Pancreas (tissue), 10 donors: ENCODE data around the gene FAM170B. TPM values are rescaled to one million over a fixed set of nuclear protein-coding genes. Genes with fewer than 3 reads are reported as not detected.

Experiments
- ATAC-seq, 4 donors: fragments of 200-7000 bp; cut with Tn5 transposase; one replicate each; pipeline versions ENCODE4 v1.8.0 to v1.9.1; 2020; ENCODE audit warnings: mild to moderate bottlenecking in 4 of 4, moderate library complexity in 4 of 4
- DNase-seq, 6 donors: peaks; one replicate each; pipeline ENCODE4 v3.0.0-alpha.2; 2020
- FAIRE-seq: peaks from 2 replicates; lab custom pipeline; 2012; peaks lifted over from hg19 to GRCh38; lab: Jason Lieb, UNC
- H3K27ac ChIP-seq, 4 donors: fragments of 200-600 bp; sonication (generic); 1 replicate in 3 of 4; 2 replicates in 1 of 4; pipeline versions ENCODE4 v1.5.0 to v1.8.0; 2020
- H3K27me3 ChIP-seq, 4 donors: fragments of 200-600 bp; one replicate each; pipeline ENCODE4 v1.8.0; 2021
- H3K36me3 ChIP-seq, 3 donors: fragments of 200-600 bp; sonication (generic) in 1 of 3; one replicate each; pipeline versions ENCODE4 v1.5.0 to v1.8.0; 2020 to 2021
- H3K4me1 ChIP-seq, 3 donors: fragments of 200-600 bp; one replicate each; pipeline ENCODE4 v1.8.0; 2021
- H3K4me3 ChIP-seq, 4 donors: fragments of 200-600 bp; sonication (generic) in 2 of 4; one replicate each; pipeline versions ENCODE4 v1.5.0 to v1.8.0; 2020 to 2021
- H3K9me3 ChIP-seq, 4 donors: fragments of 200-600 bp; one replicate each; pipeline ENCODE4 v1.8.0; 2021
- CTCF ChIP-seq, 4 donors: fragments of 200-600 bp; sonication (generic) in 3 of 4; IDR thresholded peaks; one replicate each; pipeline versions ENCODE4 v1.5.0 to v1.8.0; 2021; ENCODE audit warnings: antibody characterized with exemption in 4 of 4
- WGBS, 2 donors: extraction: QIAGEN DNeasy Blood & Tissue Kit; methylation state at CpG; one replicate each; pipeline ENCODE4 v1.1.7; 2013; 5-methylcytosine and 5-hydroxymethylcytosine counted together
- intact Hi-C, 3 donors: fragments of 100-400 bp; cut with DNase I; formaldehyde crosslinking; loops; one replicate each; pipeline versions ENCODE4 v1.11.1 to v1.14.2; 2022
- polyA plus RNA-seq, 2 donors: library from polyadenylated mRNA; stranded (reverse); fragments of 200-250 nt; gene quantifications; one replicate each; pipeline ENCODE4 v1.2.3, GENCODE V29; 2013
- total RNA-seq, 6 donors: library from RNA; stranded (reverse); fragmentation: NEBNext Ultra II Directional in 4 of 6; extraction: Animal tissue kit (Norgen Biotek cat#: 25700) in 4 of 6; gene quantifications; one replicate each; pipeline versions ENCODE4 v1.2.1 to v1.2.4, GENCODE V29; 2021 to 2023
- donor health status: healthy with polysubstance abuse.
- donor health status: DM: no; HTN: no; CAD: no; lungs with moderate emphysema.
- donor health status: DM: no; HTN: no; CAD: no.
- donor health status: control.
- donor health status: control.
- donor health status: Bipolar disorder and iron deficiency.
- donor health status: DM: yes; HTN: yes; CAD: no.
- donor health status: DM: no; HTN: no; CAD: no.
- donor health status: DM: no; HTN: no; CAD: no.
- donor health status: DM: yes; HTN: yes; CAD: no.

Gene FAM170B
- total and polyA plus RNA-seq, 8 donors, result not detected

DNA sequence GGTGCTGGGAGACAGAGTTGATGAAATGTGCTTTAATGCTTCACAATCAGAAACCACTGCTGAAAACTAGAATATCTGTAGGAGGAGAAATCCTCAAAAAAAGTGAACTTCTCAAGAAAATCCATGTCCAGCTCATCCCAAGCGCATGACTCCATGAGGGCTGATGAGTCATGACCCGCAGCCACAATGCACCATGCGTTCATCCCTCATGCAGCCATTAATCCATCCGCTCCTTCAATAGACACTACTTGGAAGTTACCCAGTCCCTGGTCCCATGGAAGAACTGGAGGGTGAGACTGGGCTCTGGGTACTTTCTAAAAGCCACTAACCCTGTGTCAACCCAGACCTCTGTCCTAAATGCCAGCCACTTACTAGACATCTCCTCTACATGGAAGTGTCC, 29.9 kb upstream of the FAM170B start:
- WGBS, 2 donors, result 80% methylated on average over 4 of the region's 4 CpGs
- intact Hi-C loops, result loop anchor here in 2 of 3 donors (10.0 kb wide), 1 partner anchor 179 kb away; no protein-coding TSS in a partner anchor
- no peak for TF ChIP-seq CTCF (IDR thresholded peaks at IDR 0.05)
- ATAC-seq, result no peak
- H3K9me3 ChIP-seq, result no peaks in the 10 kb centered on the region
- no peaks in the 10 kb centered on the region for H3K27me3 ChIP-seq
- H3K4me3 ChIP-seq, result no peak overlapping the region
- DNase-seq, result no peak
- no peaks in the 10 kb centered on the region for H3K4me1 ChIP-seq
- H3K36me3 ChIP-seq, result no peaks in the 10 kb centered on the region
- FAIRE-seq, result no peak
- no peak overlapping the region for H3K27ac ChIP-seq

DNA sequence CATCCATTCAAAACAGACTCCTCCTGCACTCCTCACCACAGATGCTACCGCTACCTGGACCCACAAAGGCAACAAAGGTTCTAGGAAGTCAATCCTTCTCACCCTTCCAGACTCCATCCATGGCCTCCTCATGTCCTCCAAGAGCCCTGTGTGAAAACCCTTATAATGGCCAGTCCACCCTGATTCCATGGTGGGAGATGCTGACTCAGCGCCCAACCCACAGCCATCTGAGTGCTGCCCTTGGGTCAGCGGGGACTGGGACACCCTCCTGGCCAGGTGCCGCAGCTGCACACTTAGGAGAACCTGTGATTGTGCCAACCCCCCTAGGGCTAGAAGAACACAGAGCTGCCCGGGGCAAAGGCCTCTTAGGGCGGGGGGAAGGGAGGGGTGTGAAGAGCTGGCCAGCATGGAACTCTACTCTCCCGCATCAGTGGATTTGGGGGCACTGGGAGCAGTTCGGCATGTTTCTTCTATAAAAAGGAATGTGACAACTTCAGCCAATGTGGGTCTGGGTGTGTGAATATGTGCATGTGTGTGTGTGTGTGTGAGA, 29.0 kb upstream of the FAM170B start:
- H3K9me3 ChIP-seq, result no peaks in the 10 kb centered on the region
- DNase-seq, result no peak
- no peak overlapping the region for H3K4me3 ChIP-seq
- no peak for ATAC-seq
- intact Hi-C loops, result loop anchor here in 2 of 3 donors (10.0 kb wide), 1 partner anchor 178 kb away; no protein-coding TSS in a partner anchor
- 69 to 74% methylated on average over 8 of the region's 8 CpGs for WGBS, 2 donors
- no peaks in the 10 kb centered on the region for H3K27me3 ChIP-seq
- H3K4me1 ChIP-seq, result no peaks in the 10 kb centered on the region
- no peak for TF ChIP-seq CTCF (IDR thresholded peaks at IDR 0.05)
- H3K27ac ChIP-seq, result no peak overlapping the region
- FAIRE-seq, result no peak
- no peaks in the 10 kb centered on the region for H3K36me3 ChIP-seq

GRCh38 chr10:49162063-49162462, 28.2 kb upstream of the FAM170B start:
- ATAC-seq (no peak), DNase-seq (no peak), FAIRE-seq (no peak)
- intact Hi-C loops, result loop anchor here in 2 of 3 donors (10.0 kb wide), 1 partner anchor 177 kb away; no protein-coding TSS in a partner anchor
- no peak for TF ChIP-seq CTCF (IDR thresholded peaks at IDR 0.05)
- Histone ChIP-seq H3K36me3 (no peaks in the 10 kb centered on the region), H3K9me3 (no peaks in the 10 kb centered on the region), H3K27me3 (no peaks in the 10 kb centered on the region), H3K4me1 (no peaks in the 10 kb centered on the region), H3K4me3 (no peak overlapping the region), H3K27ac (no peak overlapping the region)
- 59 to 63% methylated on average over 5 of the region's 5 CpGs for WGBS, 2 donors

GRCh38 chr10:49161411-49161997, 27.7 kb upstream of the FAM170B start:
- ATAC-seq (peak in 3 of 4 donors; percentile 49 to 63 (median 62)), DNase-seq (no peak), FAIRE-seq (no peak)
- Histone ChIP-seq H3K9me3 (no peaks in the 10 kb centered on the region), H3K27me3 (no peaks in the 10 kb centered on the region), H3K27ac (no peak overlapping the region), H3K36me3 (no peaks in the 10 kb centered on the region), H3K4me3 (no peak overlapping the region), H3K4me1 (no peaks in the 10 kb centered on the region)
- intact Hi-C loops, result loop anchor here in 2 of 3 donors (10.0 kb wide), 1 partner anchor 177 kb away; no protein-coding TSS in a partner anchor
- 33 to 45% methylated on average over 8 of the region's 8 CpGs for WGBS, 2 donors
- TF ChIP-seq CTCF (IDR thresholded peaks at IDR 0.05), result no peak

- H3K4me3 ChIP-seq, result no peak overlapping the region
- H3K4me1 ChIP-seq, result no peaks in the 10 kb centered on the region
- intact Hi-C loops, result loop anchor here in 2 of 3 donors (10.0 kb wide), 1 partner anchor 176 kb away; no protein-coding TSS in a partner anchor
- WGBS, 2 donors, result 72% methylated on average over 5 of the region's 5 CpGs
- FAIRE-seq (no peak), ATAC-seq (no peak), DNase-seq (no peak)
- H3K9me3 ChIP-seq, result no peaks in the 10 kb centered on the region
- no peak for TF ChIP-seq CTCF (IDR thresholded peaks at IDR 0.05)
- no peak overlapping the region for H3K27ac ChIP-seq
- no peaks in the 10 kb centered on the region for H3K36me3 ChIP-seq
- no peaks in the 10 kb centered on the region for H3K27me3 ChIP-seq
Measured at GRCh38 chr10:49160814-49161213, 27.0 kb upstream of the FAM170B start.
